Sciatic nerve (tissue), 2 donors: ENCODE measurements around the gene HSPA12A. TPM values are rescaled to one million over a fixed set of nuclear protein-coding genes. Genes with fewer than 3 reads are reported as not detected.
A peak's percentile ranks its signal among the peaks of the same experiment; 100 is the strongest.

Experiments used
- ATAC-seq: fragments of 200-7000 bp; cut with Tn5 transposase; one replicate; pipeline ENCODE4 v1.9.1; 2020; ENCODE audit warnings: mild to moderate bottlenecking, moderate library complexity
- DNase-seq: peaks from one replicate; pipeline ENCODE4 v3.0.0-alpha.2; 2020; ENCODE audit warnings: low spot score
- intact Hi-C: fragments of 100-400 bp; cut with DNase I; formaldehyde crosslinking; loops from one replicate; pipeline ENCODE4 v1.14.2; 2022
- total RNA-seq: library from RNA; stranded (reverse); fragmentation: NEBNext Ultra II Directional; extraction: Animal tissue kit (Norgen Biotek cat#: 25700); gene quantifications from one replicate; pipeline ENCODE4 v1.2.1, GENCODE V29; 2021
- donor health status: DM: no; HTN: no; CAD: no.
- donor health status: DM: no; HTN: no; CAD: no.

Gene HSPA12A
- total RNA-seq, 1 donor from 2014 or later = 139 TPM

DNA sequence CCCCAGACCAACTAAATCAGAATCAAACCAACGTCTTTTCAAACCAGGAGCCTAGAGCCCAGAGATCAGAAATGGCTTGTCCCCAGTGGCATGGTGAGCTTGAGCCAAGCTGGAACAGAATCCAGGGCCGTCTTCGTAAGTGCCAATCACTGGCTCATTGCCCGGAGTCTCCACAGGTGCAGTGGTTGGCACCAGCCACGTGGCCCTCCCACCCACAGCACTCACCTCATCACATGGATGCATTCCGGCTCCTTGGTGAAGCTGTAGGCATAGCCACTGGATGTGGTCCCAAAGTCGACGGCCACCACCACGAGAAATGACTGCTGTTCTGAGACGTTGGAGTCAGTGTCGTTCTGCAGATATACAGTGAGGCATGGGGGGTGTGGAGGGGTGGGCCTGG, 37.4 kb downstream of the HSPA12A start:
- no peak for ATAC-seq
- intact Hi-C loops = no loop called here
- DNase-seq = no peak

DNA sequence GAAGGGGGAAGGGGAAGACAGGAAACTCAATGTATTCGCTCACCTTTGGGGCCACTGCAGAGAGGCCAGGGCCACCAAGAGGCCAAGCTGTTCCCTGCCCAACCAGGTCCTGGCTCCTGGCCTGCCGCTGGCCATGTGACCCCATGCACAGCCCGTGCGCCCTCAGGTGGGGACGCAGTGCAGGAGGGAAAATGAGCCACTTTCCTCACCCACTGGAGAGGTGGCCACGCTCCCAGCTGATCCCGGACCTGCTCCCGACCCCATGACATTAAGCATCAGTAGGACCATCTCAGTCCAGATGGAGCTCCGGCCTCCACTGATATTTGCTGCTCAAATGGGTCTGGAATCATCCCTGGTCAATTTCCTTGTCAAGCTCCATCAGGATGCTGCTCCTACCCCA, 40.2 kb downstream of the HSPA12A start:
- intact Hi-C loops = no loop called here
- ATAC-seq = no peak
- no peak for DNase-seq

DNA sequence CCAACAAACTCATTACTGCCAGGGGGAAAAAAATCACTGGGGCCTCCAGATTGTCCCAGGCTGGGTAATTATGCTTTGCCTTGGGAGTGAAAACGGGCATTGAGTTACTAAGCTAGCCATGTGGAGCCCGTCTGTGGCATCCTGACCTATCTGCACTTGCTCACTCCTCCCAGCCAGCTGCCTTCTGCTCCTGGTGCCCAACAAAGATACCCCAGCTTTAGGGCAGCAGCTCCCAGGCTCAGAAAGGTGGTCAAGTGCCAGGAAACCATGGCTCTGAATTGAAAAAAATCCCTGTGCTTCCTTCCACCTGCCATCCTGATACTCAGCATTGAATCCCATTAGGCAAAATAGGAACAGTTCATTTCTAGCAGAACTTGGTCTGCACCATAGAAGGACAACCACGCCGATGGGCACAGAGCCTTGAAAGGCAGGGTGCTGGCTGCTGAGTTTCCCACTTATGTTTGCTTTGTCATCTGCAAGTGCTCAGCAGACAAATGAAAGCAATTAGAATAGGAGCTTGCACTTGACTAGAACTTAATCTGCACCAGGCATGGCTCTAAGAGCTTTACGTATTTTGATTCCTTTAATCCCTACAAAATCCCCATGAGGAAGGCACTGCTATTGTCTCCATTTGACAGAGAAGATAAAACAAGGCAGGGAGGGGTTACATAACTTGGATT, 42.8 kb downstream of the HSPA12A start:
- no peak for DNase-seq
- no peak for ATAC-seq
- intact Hi-C loops = no loop called here

DNA sequence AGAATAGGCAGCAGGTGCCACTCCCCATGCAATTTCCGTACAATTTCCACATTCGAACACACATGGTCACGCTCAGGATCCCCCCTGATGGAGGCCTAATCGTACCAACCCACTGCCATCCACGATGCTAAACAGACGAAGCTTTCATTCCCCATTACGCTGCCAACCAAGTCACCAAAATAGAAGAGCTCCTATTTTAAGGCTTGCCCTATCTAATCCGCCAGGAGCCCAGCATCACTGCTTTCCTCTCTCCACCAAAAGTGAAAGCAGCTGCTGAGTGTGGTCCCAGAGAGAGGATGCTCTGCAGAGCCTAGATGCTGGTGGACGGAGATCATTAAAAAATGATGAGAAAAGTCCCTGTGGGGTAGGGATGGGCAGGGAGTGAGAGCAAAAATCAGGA, 43.3 kb downstream of the HSPA12A start:
- intact Hi-C loops = no loop called here
- no peak for ATAC-seq
- no peak for DNase-seq

DNA sequence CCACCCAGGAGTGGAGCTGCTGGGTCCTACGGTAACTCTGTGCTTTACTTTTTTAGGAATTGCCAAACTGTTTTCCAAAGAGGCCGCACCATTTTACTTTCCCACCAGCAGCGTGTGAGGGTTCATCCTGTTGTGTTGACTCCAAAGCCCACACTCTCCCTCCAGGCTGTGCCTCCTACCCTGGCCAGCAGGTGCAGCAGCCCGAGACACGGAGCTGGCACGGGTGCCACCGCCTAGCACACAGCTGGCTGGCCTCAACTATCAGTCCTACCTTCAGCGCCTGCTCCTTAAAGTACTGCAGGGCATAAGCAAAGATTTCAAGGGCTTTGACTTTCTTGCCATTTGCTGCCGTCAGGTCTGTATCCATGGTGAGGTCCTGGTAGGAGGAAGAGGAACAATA, 44.0 kb downstream of the HSPA12A start:
- intact Hi-C loops = no loop called here
- ATAC-seq = no peak

DNA sequence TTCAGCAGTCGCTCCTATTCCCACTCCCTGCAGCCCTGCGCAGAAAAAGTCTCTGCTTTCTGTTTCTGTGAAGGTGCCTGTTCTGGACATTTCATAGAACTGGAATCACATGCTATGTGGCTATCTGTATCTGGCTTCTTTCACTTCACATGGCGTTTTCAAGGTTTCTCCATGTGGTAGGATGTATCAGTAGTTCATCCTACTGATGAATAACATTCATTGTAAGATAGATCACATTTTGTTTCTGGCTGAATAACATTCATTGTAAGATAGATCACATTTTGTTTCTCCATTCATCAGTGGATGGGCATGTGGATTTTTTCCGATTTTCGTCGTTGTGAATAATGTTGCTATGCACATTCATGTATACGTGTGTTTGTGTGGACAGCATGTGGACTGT, 44.5 kb downstream of the HSPA12A start:
- DNase-seq (no peak), ATAC-seq (no peak)
- intact Hi-C loops = no loop called here

More for the DNA sequence above, 44.0 kb downstream of the HSPA12A start:
- no peak for DNase-seq

DNA sequence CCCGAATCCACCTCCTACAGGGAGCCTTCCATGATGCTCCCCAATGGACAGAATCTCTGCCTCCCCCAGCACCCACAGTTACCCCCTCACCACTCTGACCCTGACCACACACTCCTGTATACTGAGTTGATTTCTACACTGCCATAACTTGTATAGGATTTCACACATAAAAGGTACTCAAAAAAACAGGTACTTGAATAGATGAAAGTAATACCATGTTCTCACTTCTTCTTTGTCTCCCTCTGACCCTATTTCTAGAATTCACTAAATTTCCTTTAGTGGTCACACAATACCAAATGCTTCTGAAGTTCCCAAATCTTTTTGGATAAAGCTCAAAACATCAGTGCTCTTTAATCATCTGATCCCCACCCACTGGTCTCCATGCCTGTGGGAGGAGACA, 45.4 kb downstream of the HSPA12A start:
- intact Hi-C loops = no loop called here
- ATAC-seq = no peak
- no peak for DNase-seq

DNA sequence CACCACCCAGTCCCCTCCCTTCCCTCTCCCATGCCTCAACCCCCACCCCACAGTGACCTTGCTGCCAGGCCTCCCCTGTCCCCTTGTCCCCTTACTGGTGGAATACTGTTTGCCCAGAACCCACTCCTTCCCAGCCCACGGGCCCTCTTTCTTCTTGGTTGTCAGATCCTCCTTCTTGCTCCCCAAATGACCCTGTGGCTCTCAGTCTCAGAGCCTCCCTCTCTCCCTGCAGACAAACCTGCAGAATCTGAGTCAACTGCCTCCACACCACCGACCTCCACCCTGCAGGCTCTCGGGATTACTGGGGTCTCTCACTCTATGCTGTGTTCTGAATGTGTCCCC, 47.5 kb downstream of the HSPA12A start:
- ATAC-seq = no peak
- intact Hi-C loops = no loop called here
- no peak for DNase-seq

DNA sequence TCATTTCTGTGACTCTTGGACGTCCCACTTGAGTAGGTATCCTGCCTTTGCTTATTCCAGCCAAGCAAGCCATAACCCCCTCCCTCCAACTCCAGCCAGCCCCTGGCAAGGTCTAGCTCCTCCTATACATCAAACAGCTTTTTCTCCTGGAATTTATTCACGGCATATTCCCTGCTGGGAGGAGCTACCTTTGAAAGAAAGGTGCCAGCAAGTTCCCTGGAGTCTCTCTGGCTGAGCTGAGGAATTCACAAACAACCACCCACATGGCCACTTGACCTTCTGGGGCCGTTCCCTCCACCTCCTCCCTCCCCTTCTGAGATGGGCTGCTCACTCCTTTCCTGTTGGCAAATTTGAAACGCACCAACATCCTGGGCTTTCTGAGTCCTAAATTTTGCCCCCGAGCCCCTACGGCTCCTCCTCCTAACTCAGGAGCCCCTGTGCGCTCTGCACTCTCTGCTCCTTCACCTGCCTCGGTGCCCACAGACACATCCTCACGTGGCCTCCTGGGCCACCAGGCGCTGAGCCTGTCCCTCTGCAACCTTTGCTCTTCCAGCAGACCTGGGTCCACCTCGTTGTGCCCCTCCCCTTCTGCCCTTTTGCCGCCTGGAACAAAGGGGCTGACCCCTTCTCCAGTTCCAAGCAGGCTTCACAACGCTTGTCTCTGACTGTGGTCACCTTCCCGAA, 48.0 kb downstream of the HSPA12A start:
- ATAC-seq (no peak), DNase-seq (no peak)
- intact Hi-C loops = no loop called here

DNA sequence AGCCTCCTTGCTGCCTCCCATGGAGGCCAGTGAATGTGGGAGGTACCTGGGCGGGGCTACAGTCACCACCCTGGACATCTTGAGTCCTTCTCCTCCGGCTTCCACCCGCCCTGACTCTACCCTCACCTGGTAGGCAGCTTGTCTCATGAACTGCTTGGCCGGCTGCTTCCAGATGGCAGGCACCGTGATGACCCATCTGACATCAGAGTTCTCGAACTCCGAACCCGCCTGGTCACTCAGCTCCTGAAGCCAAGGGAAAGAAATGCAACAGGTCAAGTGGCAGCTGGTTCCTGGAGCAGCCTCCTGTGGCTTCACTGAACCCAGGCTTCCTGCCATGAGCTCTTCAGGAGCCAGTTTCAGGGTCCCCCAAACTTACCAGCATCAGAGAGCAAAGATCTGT, 50.1 kb downstream of the HSPA12A start:
- intact Hi-C loops = no loop called here

DNA sequence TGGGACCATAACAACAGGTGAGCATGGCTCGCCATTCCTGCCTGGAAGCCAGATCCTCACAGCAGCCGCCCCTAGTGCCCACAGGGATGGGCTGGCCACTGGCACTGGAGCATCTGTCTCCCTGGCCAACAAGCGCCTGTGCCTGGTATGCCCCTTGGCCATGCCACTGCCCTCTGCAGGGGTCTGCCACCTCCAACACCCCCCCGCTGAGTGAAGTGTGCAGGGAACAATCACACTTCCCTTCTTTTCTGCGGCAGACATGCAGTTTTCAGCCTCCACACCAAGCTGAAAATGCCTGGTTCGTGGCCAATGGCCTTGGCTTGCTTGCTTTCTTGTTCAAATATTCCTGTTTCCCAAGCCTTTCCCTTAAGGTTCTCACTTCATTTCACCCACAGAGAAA, 50.7 kb downstream of the HSPA12A start:
- intact Hi-C loops = loop anchor here (1.0 kb wide), 1 partner anchor 48 kb away; no protein-coding TSS in a partner anchor
- no peak for DNase-seq
- ATAC-seq = peak; percentile 63

More for the DNA sequence above, 50.1 kb downstream of the HSPA12A start:
- DNase-seq (no peak), ATAC-seq (no peak)

DNA sequence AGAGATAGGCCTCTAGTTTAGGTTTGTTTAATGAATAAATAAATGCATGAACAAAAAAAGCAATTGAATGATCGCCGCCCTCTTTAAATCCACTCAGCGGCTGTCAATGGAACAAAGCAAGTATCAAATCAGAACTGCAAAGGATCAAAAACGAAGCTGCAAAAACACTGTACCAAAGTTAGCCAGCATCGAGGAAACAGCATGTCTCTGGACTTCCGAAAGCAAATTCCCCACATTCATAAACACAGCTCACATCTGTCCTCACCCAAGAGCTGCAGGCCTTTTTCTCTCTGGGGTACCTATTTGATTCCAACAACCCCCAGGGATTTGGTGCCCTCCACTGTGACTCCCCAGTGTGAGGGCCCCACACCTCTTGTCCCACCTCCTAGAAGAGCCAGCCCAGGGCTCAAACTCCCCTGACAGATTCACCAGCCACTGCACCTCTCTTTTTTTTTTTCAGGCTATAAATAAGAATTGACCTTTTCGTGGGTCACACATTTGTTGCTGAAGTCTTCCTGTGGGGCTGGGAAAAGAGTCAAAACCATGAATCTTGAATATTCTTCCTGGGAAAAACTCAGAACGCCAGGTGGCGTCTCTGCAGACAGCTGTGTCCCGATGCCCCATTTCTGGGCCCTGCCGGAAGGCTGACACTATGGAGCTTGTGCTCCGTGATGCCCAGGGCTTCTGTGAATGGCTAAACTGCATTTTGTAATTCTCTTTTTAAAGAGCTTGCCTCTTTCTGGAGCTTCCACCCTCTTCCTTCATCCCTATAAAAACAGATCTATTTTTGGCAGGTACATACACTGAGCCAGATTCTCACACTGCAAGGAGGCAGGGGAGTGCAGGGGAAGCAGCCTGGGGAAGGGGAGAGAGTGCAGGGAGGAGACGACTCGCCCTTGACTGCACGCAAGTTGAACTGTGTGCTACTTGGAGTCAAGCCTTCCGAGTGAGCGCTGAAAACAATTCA, 51.7 kb downstream of the HSPA12A start:
- ATAC-seq = peak; percentile 73
- intact Hi-C loops = loop anchor here (1.0 kb wide), 1 partner anchor 49 kb away; no protein-coding TSS in a partner anchor
- DNase-seq = no peak

DNA sequence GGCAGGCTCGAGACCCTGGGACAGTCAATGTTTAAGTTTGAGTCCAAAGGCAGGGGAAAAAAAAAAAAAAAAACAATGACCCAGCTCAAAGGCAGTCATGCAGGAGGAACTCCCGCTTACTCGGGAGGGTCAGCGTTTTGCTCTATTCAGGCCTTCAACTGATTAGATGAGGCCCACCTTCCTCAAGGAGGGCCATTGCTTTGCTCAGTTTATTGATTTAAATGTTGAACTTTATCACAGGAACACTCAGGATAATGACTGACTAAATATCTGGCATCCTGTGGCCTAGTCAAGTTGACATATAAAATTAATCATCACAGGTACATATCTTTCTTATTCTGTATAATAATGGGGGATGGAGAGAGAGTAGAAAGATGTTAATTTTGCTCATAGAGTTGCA, 52.6 kb downstream of the HSPA12A start:
- intact Hi-C loops = no loop called here
- no peak for DNase-seq
- no peak for ATAC-seq

DNA sequence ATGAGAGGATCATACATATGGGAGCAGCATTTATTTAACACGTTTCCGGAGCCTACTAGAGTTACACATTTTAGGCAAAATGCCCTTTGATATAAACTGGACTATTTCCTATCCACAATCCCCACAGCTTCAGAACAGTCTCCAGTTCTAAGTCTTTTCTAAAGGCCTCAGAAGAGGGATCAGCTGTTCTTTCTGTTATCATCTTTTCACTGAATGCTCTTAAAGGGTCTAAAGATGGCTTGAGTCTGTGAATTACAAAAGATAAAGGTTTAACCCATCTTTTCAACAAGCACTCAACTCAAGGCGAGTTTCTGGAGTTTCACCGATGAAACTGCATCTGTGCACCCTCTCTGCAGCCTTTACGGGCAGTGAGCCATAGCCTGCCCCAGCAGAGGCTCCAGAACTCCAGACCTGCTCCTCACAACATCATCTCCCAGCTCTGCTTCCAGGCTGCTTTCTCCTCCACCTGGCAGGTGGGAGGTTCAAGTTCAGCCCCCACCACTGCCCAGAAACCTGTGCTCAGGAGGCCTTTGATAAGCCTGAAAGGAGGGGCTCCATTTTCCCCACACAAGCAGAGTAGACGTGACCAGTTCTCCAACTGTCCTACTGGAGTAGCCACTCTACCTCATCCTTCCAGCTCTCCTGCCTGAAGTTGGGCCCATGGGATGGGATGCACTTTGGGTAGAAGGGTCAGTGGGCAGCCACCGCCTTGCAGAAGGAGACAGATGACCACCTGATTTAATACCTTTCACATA, 53.4 kb downstream of the HSPA12A start:
- DNase-seq (no peak), ATAC-seq (no peak)
- intact Hi-C loops = no loop called here

DNA sequence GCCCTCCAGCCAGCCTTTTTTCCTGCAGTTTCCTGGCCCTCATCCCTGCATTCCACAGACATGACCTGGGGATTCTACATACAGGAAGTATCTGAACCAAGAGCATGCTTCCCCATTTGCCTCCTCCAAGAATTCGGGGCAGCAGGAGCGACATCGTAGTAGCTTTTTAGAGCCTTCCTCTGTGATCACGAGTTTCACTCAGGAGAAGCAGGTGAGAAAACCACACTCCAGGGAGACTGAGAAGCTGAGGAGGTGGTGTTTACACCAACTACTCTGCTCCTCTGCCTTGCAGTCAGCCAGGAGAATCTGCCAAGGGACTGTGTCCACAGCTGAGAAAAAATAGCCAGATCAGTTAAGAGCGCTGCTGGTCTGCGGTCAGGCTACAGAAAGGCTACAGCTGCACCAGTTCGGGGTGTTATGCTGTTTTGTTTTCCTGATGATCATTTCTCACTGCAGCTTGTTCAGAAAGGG, 54.1 kb downstream of the HSPA12A start:
- ATAC-seq (peak; percentile 67), DNase-seq (no peak)
- intact Hi-C loops = no loop called here

DNA sequence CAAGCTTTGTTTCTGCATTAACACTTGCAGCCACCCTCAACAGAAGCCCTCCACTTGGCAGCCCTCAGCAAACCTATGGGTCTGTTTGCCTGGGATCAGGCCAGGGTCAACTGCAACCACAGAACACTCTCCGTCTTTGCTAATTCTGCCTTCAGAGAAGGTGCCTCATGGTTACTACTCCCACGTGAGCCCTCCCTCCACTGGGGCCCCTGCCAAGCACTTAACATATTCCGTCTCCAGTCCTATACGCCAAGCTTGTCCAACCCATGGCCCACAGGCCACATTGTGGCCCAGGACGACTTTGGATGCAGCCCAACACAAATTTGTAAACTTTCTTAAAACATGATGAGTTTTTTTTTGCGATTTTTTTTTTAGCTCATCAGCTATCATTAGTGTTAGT, 54.7 kb downstream of the HSPA12A start:
- DNase-seq = no peak
- intact Hi-C loops = no loop called here
- ATAC-seq = no peak

DNA sequence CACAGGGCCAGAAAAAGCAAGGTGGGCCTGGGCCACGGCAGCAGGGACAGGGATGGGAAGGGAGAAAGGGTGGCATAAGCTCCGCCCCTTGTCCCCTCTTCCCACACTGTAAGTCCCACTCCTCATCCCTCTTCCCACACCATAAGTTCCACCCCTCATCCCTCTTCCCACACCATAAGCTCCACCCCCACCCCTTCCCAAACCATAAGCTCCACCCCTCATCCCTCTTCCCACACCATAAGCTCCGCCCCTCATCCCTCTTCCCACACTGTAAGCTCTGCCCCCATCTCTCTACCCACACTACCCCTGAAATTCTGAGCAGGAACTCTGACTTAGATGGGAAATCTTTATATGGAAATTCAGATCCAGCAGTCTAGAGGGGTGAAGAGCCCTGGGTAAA, 55.7 kb downstream of the HSPA12A start:
- ATAC-seq (no peak), DNase-seq (no peak)
- intact Hi-C loops = no loop called here

DNA sequence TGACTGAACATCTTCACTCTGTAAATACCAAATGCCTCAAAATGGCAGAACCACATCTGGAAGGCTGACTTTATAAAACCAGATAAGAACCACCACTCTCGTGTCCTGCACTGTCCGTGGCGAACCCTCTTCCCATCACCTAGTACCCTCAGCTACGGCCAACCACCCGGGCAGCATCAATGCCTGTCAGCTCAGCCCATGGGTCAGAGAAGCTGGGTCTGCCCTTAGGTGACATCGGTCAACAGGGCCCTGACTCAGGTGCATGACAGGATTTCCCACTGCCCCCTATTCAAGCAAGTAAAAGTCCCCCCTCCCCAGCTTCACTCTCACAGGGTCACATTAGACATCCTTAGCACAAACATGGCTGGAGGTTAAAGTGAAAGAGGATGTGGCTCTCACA, 56.6 kb downstream of the HSPA12A start:
- intact Hi-C loops = no loop called here
- ATAC-seq = no peak
- no peak for DNase-seq

DNA sequence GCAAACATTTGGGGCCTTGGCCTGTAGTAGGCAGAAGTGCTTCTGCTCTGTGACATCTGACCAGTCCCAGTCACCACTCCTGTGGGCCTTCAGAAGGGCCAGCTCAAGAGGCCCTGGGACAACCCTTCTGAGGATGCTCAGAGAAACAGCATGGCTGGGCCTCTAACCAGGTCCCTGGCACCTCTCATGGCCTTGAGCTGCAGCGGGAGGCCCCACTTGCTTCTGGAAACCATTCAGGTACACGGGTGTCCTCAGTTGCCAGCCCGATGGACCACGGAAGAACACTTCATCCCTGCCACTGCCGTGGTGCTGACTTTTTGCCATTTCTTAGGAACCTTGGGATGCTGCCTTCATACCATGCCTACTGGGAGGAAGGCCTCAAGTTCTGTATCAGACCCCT, 57.6 kb downstream of the HSPA12A start:
- intact Hi-C loops = no loop called here
- DNase-seq = no peak
- no peak for ATAC-seq
